Right lobe of liver (tissue), 4 donors: ENCODE data around the gene MEF2A.

Source experiments
- POLR2A ChIP-seq: fragments of 450-650 bp; IDR thresholded peaks from one replicate; pipeline ENCODE4 v1.6.1; 2017; ENCODE audit warnings: antibody characterized with exemption, mild to moderate bottlenecking
- TF ChIP-seq, protein P1 (sequence below), 4 donors: fragments of 200-600 bp in 3 of 4; fragments of 450-650 bp in 1 of 4; IDR thresholded peaks; one replicate each; pipeline versions ENCODE4 v1.5.1 to v1.8.0; 2016 to 2022; ENCODE audit warnings: antibody characterized with exemption in 4 of 4, mild to moderate bottlenecking in 2 of 4
- donor health status: DM: no; HTN: no; CAD: no.
- donor health status: DM: no; HTN: no; CAD: no.
- donor health status: DM: no; HTN: yes; CAD: no.

DNA sequence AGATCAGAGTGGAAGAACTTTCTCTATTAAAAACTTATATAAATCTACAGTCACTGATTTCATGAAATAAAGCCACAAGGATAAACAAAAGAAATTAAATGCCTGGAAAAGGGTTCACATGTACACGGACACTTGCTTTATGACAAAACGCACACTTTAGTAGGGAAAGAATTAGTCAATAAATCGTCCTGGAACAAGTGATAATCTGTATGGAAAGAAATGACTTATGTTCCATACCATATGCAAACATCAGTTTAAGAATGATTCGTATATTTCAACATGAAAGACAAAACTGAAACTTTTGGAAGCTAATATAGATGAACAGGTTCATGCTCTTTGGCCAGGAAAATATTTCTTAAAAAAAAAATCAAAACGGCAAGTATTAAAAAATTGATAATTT lies 40.2 kb downstream of the MEF2A start:
- TF ChIP-seq, protein P1, sequence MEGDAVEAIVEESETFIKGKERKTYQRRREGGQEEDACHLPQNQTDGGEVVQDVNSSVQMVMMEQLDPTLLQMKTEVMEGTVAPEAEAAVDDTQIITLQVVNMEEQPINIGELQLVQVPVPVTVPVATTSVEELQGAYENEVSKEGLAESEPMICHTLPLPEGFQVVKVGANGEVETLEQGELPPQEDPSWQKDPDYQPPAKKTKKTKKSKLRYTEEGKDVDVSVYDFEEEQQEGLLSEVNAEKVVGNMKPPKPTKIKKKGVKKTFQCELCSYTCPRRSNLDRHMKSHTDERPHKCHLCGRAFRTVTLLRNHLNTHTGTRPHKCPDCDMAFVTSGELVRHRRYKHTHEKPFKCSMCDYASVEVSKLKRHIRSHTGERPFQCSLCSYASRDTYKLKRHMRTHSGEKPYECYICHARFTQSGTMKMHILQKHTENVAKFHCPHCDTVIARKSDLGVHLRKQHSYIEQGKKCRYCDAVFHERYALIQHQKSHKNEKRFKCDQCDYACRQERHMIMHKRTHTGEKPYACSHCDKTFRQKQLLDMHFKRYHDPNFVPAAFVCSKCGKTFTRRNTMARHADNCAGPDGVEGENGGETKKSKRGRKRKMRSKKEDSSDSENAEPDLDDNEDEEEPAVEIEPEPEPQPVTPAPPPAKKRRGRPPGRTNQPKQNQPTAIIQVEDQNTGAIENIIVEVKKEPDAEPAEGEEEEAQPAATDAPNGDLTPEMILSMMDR (IDR thresholded peaks at IDR 0.05), result no peak
- TF ChIP-seq POLR2A, result no peak
